A549 (cell line): ENCODE measurements around the gene DGAT2. TPM values are rescaled to one million over a fixed set of nuclear protein-coding genes. Genes with fewer than 3 reads are reported as not detected.

Experiments
- ATAC-seq, 2 experiments: fragments of 200-7000 bp in 1 of 2; fragments of >200 bp in 1 of 2; cut with Nextera tagmentation in 1 of 2; cut with Tn5 transposase in 1 of 2; 3 replicates each; pipeline versions ENCODE4 v1.8.0 to v1.9.1; 2018 to 2020; ENCODE audit warnings: mild to moderate bottlenecking in 1 of 2, moderate library complexity in 1 of 2
- CTCF ChIA-PET: fragments of 300-600 bp; sonication (Branson Sonifier 250); formaldehyde crosslinking; extraction: SDS; loops from one replicate; lab custom pipeline; 2021; ENCODE audit warnings: antibody characterized with exemption, inconsistent platforms; lab: Yijun Ruan, JAX
- POLR2A ChIA-PET: fragments of 350-600 bp; formaldehyde crosslinking; extraction: SDS; loops from one replicate; lab custom pipeline; 2021; ENCODE audit warnings: antibody characterized with exemption, inconsistent platforms; lab: Yijun Ruan, JAX
- DNase-seq, 2 experiments: peaks; one replicate each; pipeline versions ENCODE4 v3.0.0 to v3.0.0-alpha.2; 2011 to 2016; ENCODE audit warnings: low read depth in 1 of 2, low spot score in 1 of 2
- FAIRE-seq: peaks from 2 replicates; lab custom pipeline; 2011; peaks lifted over from hg19 to GRCh38; lab: Jason Lieb, UNC
- H3K27ac ChIP-seq, 2 experiments: fragments of >200 bp; sonication (Bioruptor Twin); formaldehyde crosslinking; 3 replicates each; pipeline ENCODE4 v1.5.1; 2016 to 2017
- H3K4me1 ChIP-seq: fragments of >200 bp; sonication (Bioruptor Twin); formaldehyde crosslinking; 3 replicates; pipeline ENCODE4 v1.6.1; 2016
- H3K4me2 ChIP-seq: fragments of >200 bp; sonication (Bioruptor Twin); formaldehyde crosslinking; 3 replicates; pipeline ENCODE4 v1.6.1; 2016
- H3K4me3 ChIP-seq: fragments of >200 bp; sonication (Bioruptor Twin); formaldehyde crosslinking; 3 replicates; pipeline ENCODE4 v1.5.1; 2016
- H3K9me3 ChIP-seq: fragments of >200 bp; sonication (Bioruptor Twin); formaldehyde crosslinking; 3 replicates; pipeline ENCODE4 v1.6.1; 2016
- BHLHE40 ChIP-seq: IDR thresholded peaks from 2 replicates; pipeline ENCODE4 v1.6.1; 2012; ENCODE audit warnings: low read depth, low read length, inconsistent platforms
- CBX2 ChIP-seq: fragments of 200-600 bp; sonication (generic); IDR thresholded peaks from 2 replicates; pipeline ENCODE4 v1.6.1; 2016; ENCODE audit warnings: low read depth, mild to moderate bottlenecking, borderline replicate concordance
- CBX8 ChIP-seq: fragments of 200-600 bp; sonication (generic); IDR thresholded peaks from 2 replicates; pipeline ENCODE4 v1.6.1; 2016
- CEBPB ChIP-seq, 2 experiments: fragments of >200 bp in 1 of 2; sonication (Bioruptor Twin) in 1 of 2; formaldehyde crosslinking in 1 of 2; IDR thresholded peaks; 2 replicates each; pipeline ENCODE4 v1.6.1; 2012 to 2016
- CHD2 ChIP-seq: fragments of 150-350 bp; IDR thresholded peaks from 2 replicates; pipeline ENCODE4 v1.6.1; 2014; ENCODE audit warnings: low read length; ENCODE audit not compliant: partially characterized antibody
- CHD4 ChIP-seq: fragments of 200-600 bp; sonication (generic); IDR thresholded peaks from 2 replicates; pipeline ENCODE4 v1.6.1; 2016; ENCODE audit warnings: antibody characterized with exemption, mild to moderate bottlenecking, borderline replicate concordance
- EHF ChIP-seq: fragments of 250-450 bp; sonication (Bioruptor Pico); IDR thresholded peaks from 2 replicates; pipeline ENCODE4 v1.5.0; 2020; ENCODE audit warnings: mild to moderate bottlenecking
- EHMT2 ChIP-seq: fragments of 200-600 bp; sonication (generic); IDR thresholded peaks from 2 replicates; pipeline ENCODE4 v1.6.1; 2016; ENCODE audit warnings: antibody characterized with exemption, low read depth, mild to moderate bottlenecking, moderate library complexity
- EP300 ChIP-seq, 2 experiments: fragments of >200 bp; sonication (Bioruptor Twin); formaldehyde crosslinking; IDR thresholded peaks; 2 replicates in 1 of 2; 3 replicates in 1 of 2; pipeline ENCODE4 v1.6.1; 2016 to 2017
- GATA3 ChIP-seq: IDR thresholded peaks from 2 replicates; pipeline ENCODE4 v1.6.1; 2012; ENCODE audit warnings: borderline replicate concordance
- HOXB13 ChIP-seq: fragments of 250-450 bp; sonication (Bioruptor Pico); IDR thresholded peaks from 2 replicates; pipeline ENCODE4 v1.5.0; 2020; ENCODE audit warnings: low read depth, mild to moderate bottlenecking, moderate library complexity
- KDM5A ChIP-seq: fragments of 200-600 bp; sonication (generic); IDR thresholded peaks from 2 replicates; pipeline ENCODE4 v1.6.1; 2016; ENCODE audit warnings: antibody characterized with exemption, mild to moderate bottlenecking
- MAFK ChIP-seq: fragments of 450-650 bp; IDR thresholded peaks from 2 replicates; pipeline ENCODE4 v1.6.1; 2014; ENCODE audit not compliant: partially characterized antibody
- MYC ChIP-seq: IDR thresholded peaks from 2 replicates; pipeline ENCODE4 v1.6.1; 2012; ENCODE audit warnings: mild to moderate bottlenecking, inconsistent platforms, low read length, improper control_type of control experiment, borderline replicate concordance
- NFE2L2 ChIP-seq: fragments of 150-350 bp; conservative IDR thresholded peaks from 2 replicates; pipeline ENCODE4 v1.6.1; 2014; ENCODE audit warnings: low read length
- NPAS2 ChIP-seq: fragments of 250-450 bp; sonication (Bioruptor Pico); IDR thresholded peaks from 2 replicates; pipeline ENCODE4 v1.8.0; 2022; ENCODE audit warnings: mild to moderate bottlenecking, moderate library complexity, borderline replicate concordance
- POLR2AphosphoS2 ChIP-seq: conservative IDR thresholded peaks from 2 replicates; pipeline ENCODE4 v1.6.1; 2012; ENCODE audit warnings: low read length, improper control_type of control experiment, inconsistent platforms
- SMC3 ChIP-seq: fragments of >200 bp; sonication (Bioruptor Twin); formaldehyde crosslinking; IDR thresholded peaks from 3 replicates; pipeline ENCODE4 v1.6.1; 2018; ENCODE audit warnings: inconsistent platforms
- SREBF2 ChIP-seq: fragments of 450-650 bp; IDR thresholded peaks from 2 replicates; pipeline ENCODE4 v1.6.1; 2014; ENCODE audit warnings: mild to moderate bottlenecking, moderate library complexity
- TFCP2L1 ChIP-seq: fragments of 250-450 bp; sonication (Bioruptor Pico); IDR thresholded peaks from 2 replicates; pipeline ENCODE4 v1.5.0; 2021; ENCODE audit warnings: mild to moderate bottlenecking
- TP53 ChIP-seq: fragments of 250-450 bp; sonication (Bioruptor Pico); IDR thresholded peaks from 2 replicates; pipeline ENCODE4 v1.5.0; 2021; ENCODE audit warnings: mild to moderate bottlenecking, moderate library complexity
- WGBS: methylation state at CpG from one replicate; pipeline ENCODE4 v1.1.6; 2017; ENCODE audit errors: missing lambda C conversion rate; 5-methylcytosine and 5-hydroxymethylcytosine counted together
- polyA plus RNA-seq, 4 experiments: library from polyadenylated mRNA; depleted of rRNA in 3 of 4; stranded (reverse); fragments of >200 nt; fragmentation: RNase III in 1 of 4; extraction: RNeasy Plus Mini Kit Qiagen cat#74134 plus additional on column Dnase treatment in 1 of 4; gene quantifications; 2 replicates in 3 of 4; 3 replicates in 1 of 4; pipeline ENCODE4 v1.2.3, GENCODE V29; 2011 to 2017
- TF ChIP-seq, protein P1 (sequence below): fragments of 250-450 bp; sonication (Bioruptor Pico); IDR thresholded peaks from 2 replicates; pipeline ENCODE4 v1.5.0; 2021; ENCODE audit warnings: mild to moderate bottlenecking, moderate library complexity, borderline replicate concordance
- TF ChIP-seq, protein P2 (sequence below): IDR thresholded peaks from 2 replicates; pipeline ENCODE4 v1.6.1; 2012; ENCODE audit warnings: low read depth, borderline replicate concordance
- TF ChIP-seq, protein P3 (sequence below): fragments of >200 bp; sonication (Bioruptor Twin); formaldehyde crosslinking; IDR thresholded peaks from 3 replicates; pipeline ENCODE4 v1.6.1; 2016

The DGAT2 gene
- polyA plus RNA-seq, 2 of the 4 experiments (the other 2 are of a cell fraction) = 1.6 to 1.9 TPM

DNA sequence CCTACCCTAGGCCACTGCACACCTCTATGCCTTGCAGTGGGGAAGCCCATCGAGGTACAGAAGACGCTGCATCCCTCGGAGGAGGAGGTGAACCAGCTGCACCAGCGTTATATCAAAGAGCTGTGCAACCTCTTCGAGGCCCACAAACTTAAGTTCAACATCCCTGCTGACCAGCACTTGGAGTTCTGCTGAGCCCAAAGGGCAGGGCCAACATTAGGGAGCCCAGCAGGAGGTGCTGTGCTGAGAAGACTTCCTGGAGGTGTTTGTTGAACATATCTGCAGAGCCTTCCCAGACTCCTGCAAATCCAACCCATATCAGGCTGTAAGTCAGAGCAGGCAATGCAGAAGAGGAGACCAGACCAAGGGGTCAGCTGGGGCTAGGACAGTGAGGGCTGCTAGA, 37.5 kb upstream of the DGAT2 start:
- H3K4me1 ChIP-seq = no peaks in the 10 kb centered on the region
- no peak for DNase-seq
- no peak for ATAC-seq
- CTCF ChIA-PET = interaction anchor here (0.9 to 1.2 kb wide), 2 partner anchors 9 to 25 kb away, joined by 3 to 4 read pairs; no protein-coding TSS in a partner anchor
- H3K4me2 ChIP-seq = no peak overlapping the region
- 71% methylated on average over 5 of the region's 5 CpGs for WGBS
- FAIRE-seq = no peak
- TF ChIP-seq NFE2L2 (no peak), MAFK (no peak), CBX8 (no peak), CHD4 (no peak), EHF (CRISPR knock-in tag) (no peak), MYC (no peak), TP53 (CRISPR knock-in tag) (no peak)
- TF ChIP-seq, protein P1, sequence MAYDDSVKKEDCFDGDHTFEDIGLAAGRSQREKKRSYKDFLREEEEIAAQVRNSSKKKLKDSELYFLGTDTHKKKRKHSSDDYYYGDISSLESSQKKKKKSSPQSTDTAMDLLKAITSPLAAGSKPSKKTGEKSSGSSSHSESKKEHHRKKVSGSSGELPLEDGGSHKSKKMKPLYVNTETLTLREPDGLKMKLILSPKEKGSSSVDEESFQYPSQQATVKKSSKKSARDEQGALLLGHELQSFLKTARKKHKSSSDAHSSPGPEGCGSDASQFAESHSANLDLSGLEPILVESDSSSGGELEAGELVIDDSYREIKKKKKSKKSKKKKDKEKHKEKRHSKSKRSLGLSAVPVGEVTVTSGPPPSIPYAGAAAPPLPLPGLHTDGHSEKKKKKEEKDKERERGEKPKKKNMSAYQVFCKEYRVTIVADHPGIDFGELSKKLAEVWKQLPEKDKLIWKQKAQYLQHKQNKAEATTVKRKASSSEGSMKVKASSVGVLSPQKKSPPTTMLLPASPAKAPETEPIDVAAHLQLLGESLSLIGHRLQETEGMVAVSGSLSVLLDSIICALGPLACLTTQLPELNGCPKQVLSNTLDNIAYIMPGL (CRISPR knock-in tag) = no peak
- H3K9me3 ChIP-seq = no peaks in the 10 kb centered on the region
- H3K27ac ChIP-seq = no peak overlapping the region
- POLR2A ChIA-PET = no interaction called here
- H3K4me3 ChIP-seq = no peak overlapping the region

DNA sequence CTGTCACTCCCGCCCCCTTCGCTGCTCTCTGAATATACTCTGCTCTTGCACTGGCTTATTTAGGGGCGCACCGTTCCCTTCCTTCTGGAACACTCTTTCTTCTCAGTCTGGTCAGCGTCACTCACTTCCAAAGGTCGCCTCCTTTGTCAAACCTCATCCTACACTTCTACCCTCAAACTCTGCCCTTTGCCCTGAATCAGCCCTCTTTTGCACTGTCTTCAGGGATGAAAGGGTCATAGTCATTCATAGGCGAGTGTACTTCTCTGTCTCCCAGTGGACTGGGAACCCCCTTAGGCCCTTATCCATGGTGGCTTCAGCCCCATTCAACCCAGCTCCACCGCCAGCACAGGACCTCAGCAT, 35.5 kb upstream of the DGAT2 start:
- H3K9me3 ChIP-seq = no peaks in the 10 kb centered on the region
- CTCF ChIA-PET = no interaction called here
- no peak for ATAC-seq
- no peak for DNase-seq
- POLR2A ChIA-PET = no interaction called here
- no peak for FAIRE-seq
- no peak overlapping the region for H3K27ac ChIP-seq
- no peaks in the 10 kb centered on the region for H3K4me1 ChIP-seq
- TF ChIP-seq HOXB13 (CRISPR knock-in tag) = no peak
- no peak for TF ChIP-seq KDM5A
- TF ChIP-seq CEBPB (IDR thresholded peaks at IDR 0.05) = no peak
- TF ChIP-seq BHLHE40 = no peak
- no peak for TF ChIP-seq NPAS2
- no peak for TF ChIP-seq CBX2
- TF ChIP-seq EP300 (IDR thresholded peaks at IDR 0.05) = no peak
- TF ChIP-seq, protein P2, sequence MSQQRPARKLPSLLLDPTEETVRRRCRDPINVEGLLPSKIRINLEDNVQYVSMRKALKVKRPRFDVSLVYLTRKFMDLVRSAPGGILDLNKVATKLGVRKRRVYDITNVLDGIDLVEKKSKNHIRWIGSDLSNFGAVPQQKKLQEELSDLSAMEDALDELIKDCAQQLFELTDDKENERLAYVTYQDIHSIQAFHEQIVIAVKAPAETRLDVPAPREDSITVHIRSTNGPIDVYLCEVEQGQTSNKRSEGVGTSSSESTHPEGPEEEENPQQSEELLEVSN = no peak
- no peak for TF ChIP-seq SMC3
- TF ChIP-seq GATA3 = no peak
- TF ChIP-seq, protein P3, sequence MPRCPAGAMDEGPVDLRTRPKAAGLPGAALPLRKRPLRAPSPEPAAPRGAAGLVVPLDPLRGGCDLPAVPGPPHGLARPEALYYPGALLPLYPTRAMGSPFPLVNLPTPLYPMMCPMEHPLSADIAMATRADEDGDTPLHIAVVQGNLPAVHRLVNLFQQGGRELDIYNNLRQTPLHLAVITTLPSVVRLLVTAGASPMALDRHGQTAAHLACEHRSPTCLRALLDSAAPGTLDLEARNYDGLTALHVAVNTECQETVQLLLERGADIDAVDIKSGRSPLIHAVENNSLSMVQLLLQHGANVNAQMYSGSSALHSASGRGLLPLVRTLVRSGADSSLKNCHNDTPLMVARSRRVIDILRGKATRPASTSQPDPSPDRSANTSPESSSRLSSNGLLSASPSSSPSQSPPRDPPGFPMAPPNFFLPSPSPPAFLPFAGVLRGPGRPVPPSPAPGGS = no peak
- no peak for TF ChIP-seq SREBF2
- TF ChIP-seq EHMT2 = no peak
- TF ChIP-seq CHD2 = no peak
- no peak for TF ChIP-seq TFCP2L1
- no peak for TF ChIP-seq POLR2AphosphoS2
- WGBS = 78% methylated on average over 8 of the region's 8 CpGs
- H3K4me3 ChIP-seq = no peak overlapping the region
- no peak overlapping the region for H3K4me2 ChIP-seq
